Transverse colon (tissue), 4 donors: ENCODE data around the gene CHMP6. TPM values are rescaled to one million over a fixed set of nuclear protein-coding genes. Genes with fewer than 3 reads are reported as not detected.
"Not testable (repeated sequence)": the region's sequence is repeated elsewhere in the genome, so short reads cannot be mapped to it uniquely, and the experiment has no call there.

Experiments used
- DNase-seq: peaks from one replicate; pipeline ENCODE4 v3.0.0-alpha.2; 2019
- H3K27ac ChIP-seq, 4 donors: fragments of 200-600 bp; sonication (generic); 2 replicates each; pipeline ENCODE4 v1.5.1; 2016 to 2018; ENCODE audit warnings: inconsistent platforms in 4 of 4
- H3K27me3 ChIP-seq: fragments of 200-600 bp; sonication (generic); 2 replicates; pipeline ENCODE4 v1.5.1; 2017; ENCODE audit warnings: inconsistent platforms
- H3K36me3 ChIP-seq, 4 donors: fragments of 200-600 bp; sonication (generic); 2 replicates each; pipeline ENCODE4 v1.5.1; 2017 to 2019; ENCODE audit warnings: inconsistent platforms in 4 of 4
- H3K4me1 ChIP-seq, 4 donors: fragments of 200-600 bp; sonication (generic); 2 replicates each; pipeline ENCODE4 v1.5.1; 2017 to 2020; ENCODE audit warnings: inconsistent platforms in 4 of 4
- H3K4me3 ChIP-seq, 4 donors: fragments of 200-600 bp; sonication (generic); 1 replicate in 1 of 4; 2 replicates in 3 of 4; pipeline versions ENCODE4 v1.5.1 to v1.6.1; 2017 to 2019; ENCODE audit warnings: inconsistent platforms in 4 of 4
- H3K9me3 ChIP-seq, 2 donors: fragments of 200-600 bp; sonication (generic); 2 replicates each; pipeline ENCODE4 v1.5.1; 2017 to 2019; ENCODE audit warnings: inconsistent platforms in 2 of 2
- EP300 ChIP-seq: sonication (generic); formaldehyde crosslinking; IDR thresholded peaks from one replicate; pipeline ENCODE4 v1.6.1; 2017; ENCODE audit warnings: antibody characterized with exemption, low read depth
- POLR2A ChIP-seq: fragments of 450-650 bp; IDR thresholded peaks from one replicate; pipeline ENCODE4 v1.6.1; 2016; ENCODE audit warnings: antibody characterized with exemption, mild to moderate bottlenecking, moderate library complexity
- POLR2AphosphoS5 ChIP-seq, 3 donors: sonication (generic); formaldehyde crosslinking; IDR thresholded peaks; one replicate each; pipeline ENCODE4 v1.6.1; 2016; ENCODE audit warnings: antibody characterized with exemption in 3 of 3
- WGBS, 2 donors: methylation state at CpG; one replicate each; pipeline ENCODE4 v1.1.5; 2018; ENCODE audit warnings: low coverage in 1 of 2; 5-methylcytosine and 5-hydroxymethylcytosine counted together
- in situ Hi-C, 4 donors: fragments of 200-750 bp; cut with MboI; loops; one replicate each; pipeline versions ENCODE4 v1.15.0 to v1.15.1; 2017; ENCODE audit warnings: low sequenced_read_pairs in 3 of 4, low pct_ligation_motif_present in 1 of 4, low pct_unique_long_range_greater_than_20kb in 1 of 4
- intact Hi-C: fragments of 100-400 bp; cut with DNase I; formaldehyde crosslinking; loops from one replicate; pipeline ENCODE4 v1.15.1; 2023; ENCODE audit warnings: low total_unique reads
- total RNA-seq, 4 donors: library from RNA; depleted of rRNA; stranded (reverse); fragments of >200 nt; gene quantifications; one replicate each; pipeline ENCODE4 v1.1.0, GENCODE V29; 2016
- TF ChIP-seq, protein P1 (sequence below), 5 experiments: fragments of 200-600 bp in 3 of 5; fragments of 450-650 bp in 2 of 5; sonication (generic) in 3 of 5; IDR thresholded peaks; 1 replicate in 2 of 5; 2 replicates in 3 of 5; pipeline ENCODE4 v1.5.1; 2016 to 2017; ENCODE audit warnings: antibody characterized with exemption in 5 of 5, inconsistent platforms in 3 of 5, mild to moderate bottlenecking in 2 of 5, moderate library complexity in 1 of 5

The CHMP6 gene
- total RNA-seq, 4 donors from 2014 or later, result 38.6 to 107 (median 41.7) TPM

DNA sequence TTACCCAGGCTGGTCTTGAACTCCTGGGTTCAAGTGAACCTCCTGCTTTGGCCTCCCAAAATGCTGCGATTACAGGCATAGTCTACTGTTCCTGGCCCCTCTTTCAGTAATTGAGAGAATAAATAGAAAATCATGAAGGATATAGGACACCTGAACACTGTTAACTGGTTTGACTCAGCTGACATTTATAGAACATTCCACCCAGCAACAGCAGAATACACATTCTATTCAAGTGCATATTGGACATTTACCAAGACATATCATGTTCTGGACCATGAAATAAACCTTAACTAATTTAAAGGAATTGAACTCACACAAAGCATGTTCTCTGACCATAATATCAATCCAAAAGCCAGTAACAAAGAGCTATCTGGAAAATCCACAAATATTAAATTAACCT is 23.5 kb downstream of the CHMP6 start:
- no peaks in the 10 kb centered on the region for H3K36me3 ChIP-seq
- WGBS, 2 donors, result 100% methylated on average over 1 of the region's 1 CpG; no CpG with 5 or more reads in 1 of the 2 donors
- no peak overlapping the region for H3K4me3 ChIP-seq
- no peak for DNase-seq
- TF ChIP-seq POLR2A (no peak), EP300 (no peak), POLR2AphosphoS5 (IDR thresholded peaks at IDR 0.05) (no peak)
- H3K27ac ChIP-seq, result no peak overlapping the region
- H3K4me1 ChIP-seq, result peaks cover 0 to 28% (median 14%) of the 10 kb centered on the region in 4 donors
- intact Hi-C loops, result no loop called here
- H3K9me3 ChIP-seq, result peaks cover 0 to 10% of the 10 kb centered on the region in 2 donors
- in situ Hi-C loops, result no loop called here
- H3K27me3 ChIP-seq, result no peaks in the 10 kb centered on the region

DNA sequence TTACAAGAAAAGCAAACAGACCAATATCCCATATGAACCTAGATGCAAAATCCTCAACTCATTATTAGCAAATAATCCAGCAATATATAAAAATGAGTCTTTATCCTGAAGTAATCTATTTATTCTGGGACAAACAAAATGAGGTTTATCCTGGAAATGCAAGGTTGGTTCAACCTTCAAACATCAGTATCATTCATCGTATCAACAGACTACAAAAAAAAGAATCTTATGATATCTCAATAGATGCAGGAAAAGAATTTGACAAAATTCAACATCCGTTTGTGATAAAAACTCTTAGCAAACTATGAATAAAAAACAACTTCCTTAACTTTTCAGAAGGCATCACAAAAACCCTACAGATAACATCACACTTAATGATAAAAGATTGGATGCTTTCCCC is 24.9 kb downstream of the CHMP6 start:
- no peak for DNase-seq
- WGBS, 2 donors, result 88 to 91% methylated on average over 2 of the region's 2 CpGs
- intact Hi-C loops (no loop called here), in situ Hi-C loops (no loop called here)
- H3K27me3 ChIP-seq, result no peaks in the 10 kb centered on the region
- TF ChIP-seq, protein P1, sequence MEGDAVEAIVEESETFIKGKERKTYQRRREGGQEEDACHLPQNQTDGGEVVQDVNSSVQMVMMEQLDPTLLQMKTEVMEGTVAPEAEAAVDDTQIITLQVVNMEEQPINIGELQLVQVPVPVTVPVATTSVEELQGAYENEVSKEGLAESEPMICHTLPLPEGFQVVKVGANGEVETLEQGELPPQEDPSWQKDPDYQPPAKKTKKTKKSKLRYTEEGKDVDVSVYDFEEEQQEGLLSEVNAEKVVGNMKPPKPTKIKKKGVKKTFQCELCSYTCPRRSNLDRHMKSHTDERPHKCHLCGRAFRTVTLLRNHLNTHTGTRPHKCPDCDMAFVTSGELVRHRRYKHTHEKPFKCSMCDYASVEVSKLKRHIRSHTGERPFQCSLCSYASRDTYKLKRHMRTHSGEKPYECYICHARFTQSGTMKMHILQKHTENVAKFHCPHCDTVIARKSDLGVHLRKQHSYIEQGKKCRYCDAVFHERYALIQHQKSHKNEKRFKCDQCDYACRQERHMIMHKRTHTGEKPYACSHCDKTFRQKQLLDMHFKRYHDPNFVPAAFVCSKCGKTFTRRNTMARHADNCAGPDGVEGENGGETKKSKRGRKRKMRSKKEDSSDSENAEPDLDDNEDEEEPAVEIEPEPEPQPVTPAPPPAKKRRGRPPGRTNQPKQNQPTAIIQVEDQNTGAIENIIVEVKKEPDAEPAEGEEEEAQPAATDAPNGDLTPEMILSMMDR (IDR thresholded peaks at IDR 0.05), result no peak
- no peak for TF ChIP-seq POLR2A
- TF ChIP-seq POLR2AphosphoS5 (IDR thresholded peaks at IDR 0.05), result no peak
- no peak for TF ChIP-seq EP300
- no peak overlapping the region for H3K4me3 ChIP-seq
- H3K9me3 ChIP-seq, result peaks cover 0 to 5% of the 10 kb centered on the region in 2 donors
- peaks cover 12 to 42% (median 28%) of the 10 kb centered on the region in 4 donors for H3K4me1 ChIP-seq
- no peaks in the 10 kb centered on the region for H3K36me3 ChIP-seq
- H3K27ac ChIP-seq, result no peak overlapping the region

DNA sequence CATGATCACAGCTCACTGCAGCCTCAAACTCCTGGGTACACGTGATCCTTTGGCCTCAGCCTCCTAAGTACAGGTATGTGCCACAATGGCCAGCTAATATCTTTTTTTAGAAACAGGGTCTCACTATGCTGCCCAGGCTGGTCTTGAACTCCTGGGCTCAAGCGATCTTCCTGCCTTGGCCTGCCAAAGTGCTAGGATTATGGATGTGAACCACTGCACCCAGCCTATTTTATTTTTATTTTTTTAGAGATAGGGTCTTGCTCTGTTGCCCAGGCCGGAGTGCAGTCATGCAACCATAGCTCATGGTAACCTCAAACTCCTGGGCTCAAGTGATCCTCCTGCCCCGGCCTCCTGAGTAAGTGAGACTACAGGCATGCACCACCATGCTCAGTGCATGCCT is 25.7 kb downstream of the CHMP6 start:
- DNase-seq, H3K9me3 ChIP-seq, H3K4me3 ChIP-seq, intact Hi-C loops, H3K27me3 ChIP-seq, in situ Hi-C loops, H3K36me3 ChIP-seq: not testable (repeated sequence)
- peaks cover 15 to 46% (median 29%) of the 10 kb centered on the region in 4 donors for H3K4me1 ChIP-seq
- H3K27ac ChIP-seq, result peak overlapping the region; percentile 74 to 85 (median 77)
- 87 to 96% methylated on average over 3 to 4 of the region's 4 CpGs for WGBS, 2 donors

DNA sequence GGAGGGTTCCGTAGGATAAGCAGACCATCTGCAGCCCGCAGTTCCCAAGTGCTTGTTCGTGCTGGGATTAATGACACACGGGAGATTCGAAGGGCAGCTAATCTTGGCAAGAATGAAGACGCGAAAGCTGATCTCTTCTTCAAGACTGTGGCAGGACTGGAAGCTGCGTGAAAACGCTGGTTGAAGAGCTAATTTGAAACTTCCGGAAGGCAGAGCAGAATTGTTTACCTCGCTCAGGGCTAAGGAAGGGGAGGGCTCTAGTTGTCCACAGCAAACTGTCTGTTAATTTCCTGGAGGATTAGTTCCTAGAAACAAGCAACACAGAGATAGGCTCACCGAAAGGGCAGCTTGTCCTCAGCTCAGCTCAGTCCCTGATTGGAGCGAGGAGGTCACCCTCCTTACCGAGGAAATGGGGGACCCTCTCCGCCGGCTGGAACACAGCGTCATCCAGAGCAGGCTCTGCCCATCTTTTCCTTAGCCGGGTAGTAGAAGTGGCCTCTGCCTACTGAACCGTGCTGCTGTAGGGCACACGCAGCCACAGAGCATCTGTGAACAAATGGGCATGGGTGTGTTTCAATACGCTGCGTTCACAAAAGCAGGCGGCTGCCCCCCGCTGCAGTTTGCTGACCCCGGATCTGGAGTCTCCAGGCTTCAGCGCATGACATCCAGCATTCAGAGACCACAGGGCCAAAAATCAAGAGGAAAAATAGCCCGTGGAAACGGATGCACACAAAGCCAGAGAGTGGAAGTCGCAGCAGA is 26.6 kb downstream of the CHMP6 start:
- intact Hi-C loops, result no loop called here
- peak; percentile 43 for DNase-seq
- H3K27ac ChIP-seq, result peak overlapping the region; percentile 74 to 85 (median 77)
- H3K27me3 ChIP-seq, result no peaks in the 10 kb centered on the region
- H3K9me3 ChIP-seq, result peaks cover 0 to 5% of the 10 kb centered on the region in 2 donors
- H3K4me3 ChIP-seq, result peak overlapping the region in 2 of 4 donors; percentile 10 to 37
- peaks cover 15 to 48% (median 31%) of the 10 kb centered on the region in 4 donors for H3K4me1 ChIP-seq
- TF ChIP-seq EP300, result no peak
- peak; percentile 43 for TF ChIP-seq POLR2A
- TF ChIP-seq POLR2AphosphoS5 (IDR thresholded peaks at IDR 0.05), result peak; percentile 32 to 55 (median 50)
- in situ Hi-C loops, result no loop called here
- WGBS, 2 donors, result 14 to 17% methylated on average over 7 to 29 of the region's 29 CpGs
- H3K36me3 ChIP-seq, result no peaks in the 10 kb centered on the region

DNA sequence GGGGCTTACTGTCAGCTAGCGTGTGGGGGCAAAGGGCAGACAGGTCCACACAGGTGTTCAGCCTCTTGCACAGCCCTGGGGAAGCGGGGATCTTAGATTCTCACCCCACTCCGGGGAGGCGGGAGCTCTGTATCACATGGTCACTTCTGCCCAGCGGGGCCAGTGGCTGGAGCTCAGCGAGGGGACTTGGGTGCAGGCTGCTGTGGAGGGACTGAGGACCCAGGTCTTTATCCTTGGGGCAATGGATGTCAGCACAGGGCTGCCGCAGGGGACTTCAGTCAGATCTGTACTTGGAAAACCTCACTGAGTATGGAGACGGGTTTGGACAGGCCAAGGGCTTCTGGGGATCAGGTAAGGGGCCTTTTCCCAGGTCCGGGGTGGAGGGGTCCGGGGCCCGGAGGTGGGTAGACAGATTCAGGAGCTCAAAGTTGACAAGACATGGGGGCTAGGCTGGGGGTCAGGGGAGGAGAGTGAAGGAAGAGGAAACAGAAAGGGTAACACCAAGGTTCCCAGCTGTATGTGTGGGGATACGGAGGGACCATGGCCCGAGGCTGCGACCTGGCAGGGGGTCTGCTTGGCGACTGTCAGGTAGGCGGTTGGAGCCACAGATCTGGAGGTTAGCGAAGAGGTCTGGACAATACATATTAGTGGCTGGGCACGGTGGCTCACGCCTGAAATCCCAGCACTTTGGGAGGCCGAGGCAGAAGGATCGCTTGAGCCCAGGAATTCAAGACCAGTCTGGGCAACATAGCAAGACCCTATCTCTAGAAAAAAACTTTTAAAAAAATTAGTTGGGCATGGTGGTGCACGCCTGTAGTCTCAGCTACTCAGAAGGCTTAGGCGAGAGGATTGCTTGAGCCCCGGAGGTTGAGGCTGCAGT is 28.2 kb downstream of the CHMP6 start:
- Histone ChIP-seq H3K27me3 (no peaks in the 10 kb centered on the region), H3K4me1 (peaks cover 15 to 56% (median 41%) of the 10 kb centered on the region in 4 donors), H3K4me3 (no peak overlapping the region), H3K36me3 (no peaks in the 10 kb centered on the region), H3K27ac (peak overlapping the region in 3 of 4 donors; percentile 1 to 80 (median 79)), H3K9me3 (peaks cover 0 to 5% of the 10 kb centered on the region in 2 donors)
- in situ Hi-C loops, result loop anchor here in 2 of 4 donors (10.0 kb wide), 1 partner anchor 75 kb away; no protein-coding TSS in a partner anchor
- 87 to 92% methylated on average over 12 to 24 of the region's 24 CpGs for WGBS, 2 donors
- intact Hi-C loops, result loop anchor here (5.0 kb wide), 1 partner anchor 77 kb away; no protein-coding TSS in a partner anchor
- DNase-seq, result no peak
- no peak for TF ChIP-seq EP300
- no peak for TF ChIP-seq POLR2A
